GM12891 (cell line): ENCODE data around the gene RASA3.

Experiments used
- DNase-seq: peaks from one replicate; pipeline ENCODE4 v3.0.0; 2011; ENCODE audit warnings: low spot score; ENCODE audit not compliant: insufficient read length
- FAIRE-seq: peaks from 2 replicates; lab custom pipeline; 2011; peaks lifted over from hg19 to GRCh38; lab: Jason Lieb, UNC
- PAX5 ChIP-seq: IDR thresholded peaks from 2 replicates; pipeline ENCODE4 v1.6.1; 2011; ENCODE audit warnings: low read length, moderate library complexity, mild to moderate bottlenecking; ENCODE audit not compliant: insufficient read depth, severe bottlenecking
- POLR2A ChIP-seq: IDR thresholded peaks from 2 replicates; pipeline ENCODE4 v1.6.1; 2011; ENCODE audit warnings: low read depth, low read length, control low read depth
- POLR2AphosphoS5 ChIP-seq: IDR thresholded peaks from 2 replicates; pipeline ENCODE4 v1.6.1; 2011; ENCODE audit warnings: low read depth, low read length, control low read depth
- POU2F2 ChIP-seq: IDR thresholded peaks from 2 replicates; pipeline ENCODE4 v1.6.1; 2011; ENCODE audit warnings: low read depth, mild to moderate bottlenecking, control low read depth, low read length, moderate library complexity
- SPI1 ChIP-seq: IDR thresholded peaks from 2 replicates; pipeline ENCODE4 v1.6.1; 2011; ENCODE audit warnings: low read depth, low read length, control low read depth
- TAF1 ChIP-seq: IDR thresholded peaks from 2 replicates; pipeline ENCODE4 v1.6.1; 2011; ENCODE audit warnings: low read depth, low read length, control low read depth

RASA3 gene

GRCh38 chr13:114073881-114074612, 58.4 kb downstream of the RASA3 start:
- TF ChIP-seq POLR2A (no peak), PAX5 (no peak), TAF1 (no peak), POU2F2 (no peak), POLR2AphosphoS5 (no peak), SPI1 (no peak)
- FAIRE-seq = peak; percentile 5
- DNase-seq = no peak

GRCh38 chr13:114072421-114072820, 60.0 kb downstream of the RASA3 start:
- no peak for DNase-seq
- TF ChIP-seq SPI1 (no peak), POU2F2 (no peak), TAF1 (no peak), POLR2A (no peak), PAX5 (no peak), POLR2AphosphoS5 (no peak)
- no peak for FAIRE-seq

GRCh38 chr13:114071991-114072390, 60.4 kb downstream of the RASA3 start:
- DNase-seq (no peak), FAIRE-seq (no peak)
- TF ChIP-seq POLR2A (no peak), POLR2AphosphoS5 (no peak), TAF1 (no peak), PAX5 (no peak), POU2F2 (no peak), SPI1 (no peak)

GRCh38 chr13:114071410-114071809, 61.0 kb downstream of the RASA3 start:
- TF ChIP-seq POU2F2 (no peak), POLR2AphosphoS5 (no peak), PAX5 (no peak), SPI1 (no peak)
- no peak for DNase-seq
- FAIRE-seq = no peak

GRCh38 chr13:114070098-114070799, 62.2 kb downstream of the RASA3 start:
- TF ChIP-seq SPI1 (no peak), PAX5 (no peak), POLR2A (no peak), TAF1 (no peak), POLR2AphosphoS5 (no peak), POU2F2 (no peak)
- FAIRE-seq = no peak

GRCh38 chr13:114069376-114070097, 62.9 kb downstream of the RASA3 start:
- DNase-seq = no peak
- no peak for FAIRE-seq
- TF ChIP-seq SPI1 (no peak), POLR2AphosphoS5 (no peak)

More at GRCh38 chr13:114070098-114070799, 62.2 kb downstream of the RASA3 start:
- DNase-seq = no peak

GRCh38 chr13:114068656-114069318, 63.6 kb downstream of the RASA3 start:
- peak; percentile 20 for FAIRE-seq
- no peak for DNase-seq
- TF ChIP-seq PAX5 = no peak
- no peak for TF ChIP-seq POU2F2
- TF ChIP-seq SPI1 = no peak
- no peak for TF ChIP-seq POLR2AphosphoS5
- TF ChIP-seq POLR2A = no peak
- no peak for TF ChIP-seq TAF1

- FAIRE-seq = peak; percentile 94
- no peak for DNase-seq
- TF ChIP-seq POU2F2 (peak; percentile 91), POLR2A (no peak), PAX5 (no peak), TAF1 (no peak), POLR2AphosphoS5 (no peak; the same call in 1 of the 2 replicates), SPI1 (no peak)
These were observed 64.4 kb downstream of the RASA3 start for GRCh38 chr13:114067886-114068651.

- FAIRE-seq (peak; percentile 88), DNase-seq (peak; percentile 58)
- TF ChIP-seq TAF1 (0 out of 2 replicates have a peak, but pooled peaks have one; percentile 19), PAX5 (no peak), POLR2AphosphoS5 (peak; percentile 62; the same call in 1 of the 2 replicates), POLR2A (peak; percentile 50; the same call in 1 of the 2 replicates), POU2F2 (peak; percentile 89), SPI1 (peak; percentile 65)
These were observed 65.0 kb downstream of the RASA3 start for GRCh38 chr13:114067381-114067885.
